Measurements from ENCODE around the gene CARD9.

Gene CARD9

GRCh38 chr9:136381966-136382513 lies 8.6 kb upstream of the CARD9 start:
- DNase-seq, result no peak

- DNase-seq, result peak in 11 of 51 donors; percentile 14 to 52 (median 22)
Observed at GRCh38 chr9:136381311-136381710, 7.8 kb upstream of the CARD9 start.

GRCh38 chr9:136380381-136380780 lies 6.9 kb upstream of the CARD9 start:
- DNase-seq, result no peak

GRCh38 chr9:136379891-136380290 lies 6.4 kb upstream of the CARD9 start:
- no peak for DNase-seq

GRCh38 chr9:136379401-136379800 lies 5.9 kb upstream of the CARD9 start:
- DNase-seq, result no peak

GRCh38 chr9:136379003-136379287 lies 5.5 kb upstream of the CARD9 start:
- DNase-seq, result no peak

- DNase-seq, result no peak
Observed at GRCh38 chr9:136378170-136379002, 4.9 kb upstream of the CARD9 start.

- peak in 4 of 51 donors; percentile 8 to 16 (median 11) for DNase-seq
Observed at GRCh38 chr9:136377341-136378169, 4.1 kb upstream of the CARD9 start.

- DNase-seq, result no peak
Observed at GRCh38 chr9:136376457-136376856, 3.0 kb upstream of the CARD9 start.

- no peak for DNase-seq
Observed at GRCh38 chr9:136375096-136375495, 1.6 kb upstream of the CARD9 start.

GRCh38 chr9:136374183-136374575 lies 710 bp upstream of the CARD9 start:
- no peak for DNase-seq

GRCh38 chr9:136372561-136373299 lies 739 bp downstream of the CARD9 start:
- peak in 22 of 51 donors; percentile 13 to 53 (median 32) for DNase-seq

GRCh38 chr9:136372006-136372405 lies 1.5 kb downstream of the CARD9 start:
- no peak for DNase-seq

- DNase-seq, result no peak
Observed at GRCh38 chr9:136371533-136371880, 2.0 kb downstream of the CARD9 start.

- DNase-seq, result no peak
Observed at GRCh38 chr9:136370687-136371532, 2.6 kb downstream of the CARD9 start.

GRCh38 chr9:136370037-136370436 lies 3.4 kb downstream of the CARD9 start:
- DNase-seq, result no peak

- no peak for DNase-seq
Observed at GRCh38 chr9:136368190-136368589, 5.3 kb downstream of the CARD9 start.

- no peak for DNase-seq
Observed at GRCh38 chr9:136367296-136368145, 5.9 kb downstream of the CARD9 start.

GRCh38 chr9:136366826-136367225 lies 6.6 kb downstream of the CARD9 start:
- DNase-seq, result no peak

- peak in 1 of 51 donors; percentile 21 for DNase-seq
Observed at GRCh38 chr9:136365775-136366222, 7.7 kb downstream of the CARD9 start.
